ENCODE measurements around the gene CSRNP3.
"Not testable (repeated sequence)": the region's sequence is repeated elsewhere in the genome, so short reads cannot be mapped to it uniquely, and the experiment has no call there.

Gene CSRNP3

DNA sequence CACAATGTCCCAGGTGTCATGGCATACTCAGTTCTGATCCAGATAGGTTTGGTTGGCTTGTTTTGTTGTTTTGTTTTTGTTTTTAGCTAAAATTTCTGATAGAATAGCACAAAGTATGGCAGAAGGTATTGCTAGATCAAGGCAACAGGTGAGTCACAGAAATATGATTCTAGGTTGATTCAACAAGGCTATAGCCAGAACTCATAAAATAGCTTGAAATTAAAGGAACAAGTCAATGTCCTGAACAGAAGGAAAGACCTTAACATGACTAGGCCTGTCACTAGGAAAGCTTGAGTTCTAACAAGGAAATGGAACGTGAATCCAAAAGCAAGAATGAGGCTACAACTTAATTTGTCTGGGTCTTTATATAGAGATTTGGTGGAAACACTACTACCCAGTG lies 167.5 kb downstream of the CSRNP3 start:
- DNase-seq, result no peak

- no peak for DNase-seq
These were observed 167.9 kb downstream of the CSRNP3 start for GRCh38 chr2:165637396-165637795.

- DNase-seq, result no peak
These were observed 170.0 kb downstream of the CSRNP3 start for GRCh38 chr2:165639504-165639903.

DNA sequence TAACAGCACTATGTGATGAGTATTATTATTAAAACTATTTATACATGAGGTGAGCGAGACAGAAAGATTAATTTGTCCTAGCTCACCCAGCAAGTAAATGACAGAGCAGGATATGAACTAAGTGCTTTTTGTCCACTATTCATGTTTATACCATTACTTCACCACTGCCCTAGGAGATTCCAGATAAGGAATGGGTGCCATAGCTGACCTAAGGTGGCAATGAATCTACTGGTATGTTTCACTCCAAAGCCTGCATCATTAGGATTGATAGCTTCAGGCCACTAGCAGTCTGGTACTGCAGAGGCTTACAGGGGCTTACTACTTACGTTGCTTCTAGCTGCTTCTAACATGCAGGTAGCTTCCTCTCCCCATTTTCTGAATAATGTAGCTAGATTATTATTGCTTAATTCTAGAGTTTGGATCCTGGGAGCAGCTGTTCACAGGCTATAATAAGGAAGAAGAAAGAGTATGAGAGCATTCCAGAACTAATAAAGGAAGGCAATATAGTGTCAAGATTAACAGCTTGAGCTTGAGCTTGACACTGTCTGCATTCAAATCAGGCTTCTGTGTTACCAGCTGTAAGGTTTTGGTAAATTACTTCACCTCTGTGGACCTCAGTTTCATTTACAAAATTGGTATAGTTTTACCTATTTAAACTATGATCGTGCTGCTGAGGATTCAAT lies 170.9 kb downstream of the CSRNP3 start:
- DNase-seq, result no peak

GRCh38 chr2:165645930-165646831 lies 176.7 kb downstream of the CSRNP3 start:
- peak; percentile 40 for DNase-seq

- no peak for DNase-seq
These were observed 177.9 kb downstream of the CSRNP3 start for GRCh38 chr2:165647409-165647808.

DNA sequence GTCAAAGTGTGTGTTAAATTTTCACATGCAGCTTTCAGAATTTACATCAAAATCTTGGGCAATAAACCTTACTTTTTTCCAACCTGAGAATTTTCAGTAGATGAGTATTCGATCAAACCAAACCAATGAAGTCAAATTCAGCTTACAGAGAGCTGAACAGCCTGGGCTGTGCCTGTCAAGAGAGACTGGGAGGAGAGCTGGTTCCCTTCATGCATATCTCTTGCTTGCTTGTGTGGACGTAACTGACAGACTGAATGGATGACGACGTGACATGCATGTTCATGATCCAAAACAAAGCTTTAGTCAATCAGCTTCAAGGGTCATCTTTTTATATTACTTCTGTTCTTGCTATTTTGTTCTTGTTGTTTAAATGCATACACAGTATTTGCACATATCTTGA lies 179.3 kb downstream of the CSRNP3 start:
- no peak for DNase-seq

DNA sequence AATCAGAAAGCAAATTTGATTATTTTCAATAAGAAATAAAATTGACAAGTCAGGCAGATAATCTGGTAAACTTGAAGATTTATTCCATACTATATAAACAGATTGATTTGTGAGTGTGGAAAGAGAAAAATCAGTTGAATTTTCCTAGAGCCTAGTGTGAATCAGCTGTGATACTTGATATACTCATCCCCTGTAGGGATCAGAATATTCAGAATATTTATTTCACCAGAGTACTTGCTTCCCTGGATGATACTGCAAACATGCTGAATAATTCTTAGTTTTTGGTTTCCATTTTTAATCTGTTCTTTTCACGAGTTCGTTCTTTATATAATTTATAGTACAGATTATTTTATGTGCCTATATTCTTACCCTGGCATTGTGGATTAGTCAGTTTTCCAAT lies 181.7 kb downstream of the CSRNP3 start:
- no peak for DNase-seq

GRCh38 chr2:165655661-165656060 lies 186.2 kb downstream of the CSRNP3 start:
- no peak for DNase-seq

DNA sequence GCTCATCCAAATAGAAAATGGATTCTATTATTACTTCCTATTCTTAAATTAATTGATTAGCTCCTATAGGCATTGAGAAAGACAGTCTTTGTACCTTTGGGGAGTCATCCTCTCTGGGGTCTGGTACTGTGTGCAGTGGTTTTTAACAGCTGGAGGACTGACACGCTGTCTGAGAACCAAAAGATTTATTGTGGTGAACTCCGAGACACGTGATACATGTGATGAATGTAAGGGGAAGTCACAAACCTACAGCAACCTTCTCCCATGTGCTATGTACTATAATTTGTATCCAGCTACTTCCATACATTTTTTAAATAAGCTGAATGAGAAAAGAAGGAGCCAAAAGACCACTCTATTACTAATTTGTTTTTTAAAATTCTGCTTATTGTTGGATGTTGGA lies 190.9 kb downstream of the CSRNP3 start:
- DNase-seq, result no peak

DNA sequence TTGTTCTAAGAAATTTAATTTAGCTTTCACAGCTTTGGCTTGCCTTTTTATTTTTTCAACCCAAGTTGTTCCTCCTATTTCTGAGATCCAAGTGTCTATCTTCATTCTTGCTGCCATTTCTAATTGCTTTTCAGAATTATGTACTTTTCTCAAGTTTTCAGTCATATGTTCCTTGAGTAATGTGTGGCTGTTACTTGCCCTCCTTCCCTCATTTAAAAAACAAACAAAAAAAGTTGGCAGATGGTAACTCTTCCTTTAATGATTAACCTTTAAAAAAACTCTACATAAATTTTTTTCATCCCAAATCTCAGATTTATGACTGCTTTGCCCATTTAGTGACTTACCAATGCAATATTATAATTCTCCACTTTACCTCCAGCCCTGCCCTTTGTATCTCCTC lies 193.2 kb downstream of the CSRNP3 start:
- no peak for DNase-seq

DNA sequence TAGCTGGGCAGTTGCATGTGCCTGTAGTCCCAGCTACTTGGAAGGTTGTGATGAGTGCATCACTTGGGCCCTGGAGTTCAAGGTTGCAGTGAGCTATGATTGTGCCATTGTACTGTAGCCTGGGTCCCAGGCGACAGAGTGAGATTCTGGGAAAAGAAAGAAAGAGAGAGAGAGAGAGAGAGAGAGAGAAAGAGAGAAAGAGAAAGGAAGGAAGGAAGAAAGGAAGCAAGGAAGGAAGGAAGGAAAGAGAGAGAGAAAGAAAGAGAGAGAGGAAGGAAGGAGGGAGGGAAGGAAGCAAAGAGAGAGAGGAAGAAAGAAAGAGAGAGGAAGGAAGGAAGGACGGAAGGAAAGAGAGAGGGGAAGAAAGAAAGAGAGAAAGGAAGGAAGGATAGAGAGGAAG lies 196.1 kb downstream of the CSRNP3 start:
- DNase-seq, result no peak

- not testable (repeated sequence) for DNase-seq
These were observed 196.6 kb downstream of the CSRNP3 start for GRCh38 chr2:165666073-165666472.

DNA sequence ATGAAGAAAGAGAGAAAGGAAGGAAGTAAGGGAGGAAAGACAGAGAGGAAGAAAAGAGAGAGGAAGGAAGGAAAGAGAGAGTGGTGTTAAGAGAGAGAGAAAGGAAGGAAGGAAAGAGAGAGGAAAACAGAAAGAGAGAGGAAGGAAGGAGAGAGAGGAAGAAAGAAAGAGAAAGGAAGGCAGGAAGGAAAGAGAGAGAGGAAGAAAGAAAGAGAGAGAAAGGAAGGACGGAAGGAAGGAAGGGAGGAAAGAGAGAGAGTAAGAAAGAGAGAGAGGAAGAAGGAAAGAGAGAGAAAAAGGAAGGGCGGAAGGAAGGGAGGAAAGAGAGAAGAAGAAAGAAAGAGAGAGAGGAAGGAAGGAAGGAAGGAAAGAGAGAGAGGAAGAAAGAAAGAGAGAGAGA lies 197.1 kb downstream of the CSRNP3 start:
- no peak for DNase-seq

DNA sequence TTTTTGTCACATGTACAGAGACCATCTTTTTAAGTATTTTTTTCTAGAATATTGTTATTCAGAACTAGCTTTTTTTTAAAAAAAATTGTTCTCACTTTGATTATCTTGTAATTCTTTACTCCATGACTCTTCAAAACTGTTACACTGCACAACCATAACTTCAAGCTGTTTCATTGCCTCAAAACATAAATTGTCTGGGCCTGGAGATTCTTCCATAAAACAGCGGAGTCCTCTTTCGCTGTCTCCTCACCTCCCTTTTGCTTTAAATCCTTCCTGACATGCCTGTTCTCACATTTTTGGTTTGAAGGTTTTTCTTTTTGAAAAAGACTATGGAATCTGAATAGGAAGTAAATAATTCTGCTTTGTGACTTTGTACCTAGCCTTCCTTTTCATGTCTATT lies 197.9 kb downstream of the CSRNP3 start:
- DNase-seq, result no peak

- no peak for DNase-seq
These were observed 205.3 kb downstream of the CSRNP3 start for GRCh38 chr2:165674780-165675179.

DNA sequence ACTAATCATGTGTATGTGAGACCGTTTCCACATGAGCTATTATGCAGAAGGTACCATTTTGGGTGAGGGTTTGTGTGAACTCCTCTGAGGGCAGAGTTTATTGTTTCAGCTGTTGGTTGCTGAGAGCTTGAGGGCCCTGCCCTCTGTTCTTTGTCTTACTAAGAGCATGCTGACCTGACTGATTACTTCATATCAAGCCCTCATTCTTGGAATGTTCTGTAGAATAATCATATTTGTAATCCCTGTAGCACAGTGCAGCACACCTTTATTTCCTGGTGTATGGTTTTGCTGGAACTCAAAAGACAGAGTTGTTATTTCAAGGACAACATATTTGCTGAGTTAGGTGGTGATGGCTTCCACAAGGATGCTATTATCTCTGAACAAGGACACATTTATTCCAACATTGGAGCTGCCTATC lies 206.1 kb downstream of the CSRNP3 start:
- no peak for DNase-seq

DNA sequence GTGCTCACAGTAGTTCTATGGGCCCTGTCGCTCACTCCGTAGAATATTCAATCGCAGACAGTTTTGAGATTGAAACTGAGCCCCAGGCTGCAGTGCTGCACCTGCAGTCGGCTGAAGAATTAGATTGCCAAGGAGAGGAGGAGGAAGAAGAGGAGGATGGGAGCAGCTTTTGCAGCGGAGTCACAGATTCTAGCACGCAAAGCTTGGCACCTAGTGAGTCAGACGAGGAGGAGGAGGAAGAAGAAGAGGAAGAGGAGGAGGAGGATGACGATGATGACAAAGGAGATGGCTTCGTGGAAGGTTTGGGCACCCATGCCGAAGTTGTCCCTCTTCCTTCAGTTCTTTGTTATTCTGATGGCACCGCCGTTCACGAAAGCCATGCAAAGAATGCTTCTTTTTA lies 209.4 kb downstream of the CSRNP3 start:
- no peak for DNase-seq

DNA sequence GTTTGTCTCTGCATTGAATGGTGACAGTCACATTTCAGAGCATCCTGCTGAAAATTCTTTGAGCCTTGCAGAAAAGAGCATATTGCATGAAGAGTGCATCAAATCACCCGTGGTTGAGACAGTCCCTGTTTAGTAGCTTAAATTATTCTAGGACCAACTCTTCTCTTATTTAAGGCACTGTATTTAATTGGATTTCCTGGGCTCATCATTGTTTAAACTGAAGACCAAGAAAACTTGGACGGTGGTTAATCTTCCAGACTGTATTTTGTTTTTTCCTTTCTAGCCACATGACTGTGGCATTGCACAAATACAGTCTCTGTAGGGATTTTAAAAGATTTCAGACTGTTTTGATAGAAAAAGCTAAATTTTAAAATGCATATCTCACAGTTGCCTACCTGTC lies 210.1 kb downstream of the CSRNP3 start:
- DNase-seq, result no peak

DNA sequence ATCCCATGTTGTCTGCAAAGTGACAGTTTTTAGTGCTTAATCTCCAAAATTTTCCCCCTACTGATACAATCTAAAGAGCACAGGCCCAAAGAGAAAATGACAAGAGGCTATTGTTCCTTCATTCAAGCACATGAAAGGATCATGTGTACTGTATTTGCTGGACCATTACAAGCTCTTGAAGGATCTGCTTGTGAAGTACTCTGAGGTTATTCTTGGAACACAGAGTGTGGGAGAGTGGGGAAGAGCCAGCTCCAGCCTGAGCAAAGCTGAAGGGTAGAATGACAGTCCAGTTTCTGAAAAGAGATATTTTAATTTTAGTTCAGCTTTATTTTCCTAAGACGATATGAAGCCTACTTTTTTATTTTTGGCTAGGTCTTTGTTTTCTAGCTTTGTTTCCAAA lies 212.3 kb downstream of the CSRNP3 start:
- no peak for DNase-seq

DNA sequence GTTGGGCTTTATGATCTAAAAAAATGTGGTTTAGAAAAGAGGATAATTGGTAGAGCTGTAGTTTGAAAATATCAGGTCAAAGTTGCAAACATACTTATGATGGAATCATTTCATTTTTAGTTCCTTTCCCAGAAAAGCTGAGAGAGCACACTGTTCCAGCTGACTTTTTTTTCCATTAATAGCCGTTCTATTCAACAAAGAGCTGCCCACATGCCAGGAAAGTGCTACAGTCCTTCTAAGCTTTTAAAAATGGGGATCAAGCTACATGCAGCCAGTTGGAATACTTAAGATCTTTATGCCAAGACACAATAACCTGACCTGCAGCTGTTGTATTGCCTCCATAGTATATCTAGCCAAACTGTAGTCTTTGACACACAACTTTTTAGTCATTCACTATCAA lies 213.0 kb downstream of the CSRNP3 start:
- no peak for DNase-seq

DNA sequence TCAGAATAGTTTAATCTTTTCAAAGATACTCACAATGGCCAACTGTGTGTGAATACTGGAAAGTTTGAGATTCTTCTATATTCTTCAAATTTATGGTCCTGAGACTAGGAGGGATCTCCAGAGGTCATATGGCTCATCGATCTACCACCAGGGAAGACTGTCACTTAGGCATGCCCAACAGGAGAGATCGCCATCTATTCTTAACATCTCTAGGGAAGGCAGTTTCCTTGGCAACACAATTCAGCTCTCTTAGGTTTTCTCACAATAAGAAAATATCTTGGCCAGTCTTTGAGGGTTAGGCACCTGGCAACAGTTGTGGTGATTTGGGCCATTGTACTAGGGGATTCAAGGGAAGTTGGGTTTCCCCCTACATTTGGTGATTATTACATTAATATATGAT lies 217.3 kb downstream of the CSRNP3 start:
- DNase-seq, result no peak

- DNase-seq, result no peak
These were observed 218.0 kb downstream of the CSRNP3 start for GRCh38 chr2:165687426-165688002.

GRCh38 chr2:165691615-165692014 lies 222.1 kb downstream of the CSRNP3 start:
- DNase-seq, result no peak

Data from NCI-H1092 (cell line).